GM12878 (cell line): Measurements from ENCODE around the gene VSIG8. TPM values are rescaled to one million over a fixed set of nuclear protein-coding genes. Genes with fewer than 3 reads are reported as not detected.

Experiments used
- ATAC-seq: fragments of 200-7000 bp; cut with Tn5 transposase; 3 replicates; pipeline ENCODE4 v1.9.1; 2020; ENCODE audit warnings: mild to moderate bottlenecking, moderate library complexity
- BruUV-seq: library from RNA; stranded (reverse); fragments of 400-500 nt; replicated peaks from 2 replicates; lab custom pipeline; 2021; lab: Mats Ljungman, UMichigan
- CTCF ChIA-PET: fragments of 300-600 bp; sonication (Branson Sonifier 250); formaldehyde crosslinking; extraction: SDS; loops from one replicate; lab custom pipeline; 2021; ENCODE audit warnings: inconsistent platforms; lab: Yijun Ruan, JAX
- POLR2A ChIA-PET: fragments of 350-600 bp; formaldehyde crosslinking; extraction: SDS; loops from one replicate; lab custom pipeline; 2021; ENCODE audit warnings: inconsistent platforms; lab: Charles Lee
- RAD21 ChIA-PET: fragments of 300-600 bp; sonication (Branson Sonifier 250); formaldehyde crosslinking; loops from one replicate; lab custom pipeline; 2023; ENCODE audit warnings: antibody characterized with exemption; ENCODE audit not compliant: unreplicated experiment; lab: Charles Lee
- SMC1A ChIA-PET: fragments of 300-600 bp; sonication (Branson Sonifier 250); formaldehyde crosslinking; loops from one replicate; lab custom pipeline; 2023; ENCODE audit not compliant: unreplicated experiment, uncharacterized antibody; lab: Charles Lee
- DNase-seq: peaks from one replicate; pipeline ENCODE4 v3.0.0-alpha.2; 2011; ENCODE audit warnings: low read depth, low spot score
- FAIRE-seq: peaks from 3 replicates; lab custom pipeline; 2011; peaks lifted over from hg19 to GRCh38; lab: Jason Lieb, UNC
- H2AFZ ChIP-seq: 2 replicates; pipeline ENCODE4 v1.6.0; 2011; ENCODE audit warnings: low read depth, low read length, control low read depth; ENCODE audit not compliant: control insufficient read depth
- H3K27ac ChIP-seq: 2 replicates; pipeline ENCODE4 v1.5.1; 2011; ENCODE audit warnings: control low read depth; ENCODE audit not compliant: control insufficient read depth, insufficient read depth
- H3K27me3 ChIP-seq, 2 experiments: replicated peaks in 1 of 2; 2 replicates each; pipeline versions ENCODE4 v1.6.0 to v1.6.1; 2011; ENCODE audit warnings: low read length in 1 of 2; ENCODE audit not compliant: control insufficient read depth in 2 of 2, insufficient read depth in 2 of 2
- H3K36me3 ChIP-seq, 2 experiments: 2 replicates each; pipeline ENCODE4 v1.5.1; 2011; ENCODE audit warnings: low read length in 1 of 2; ENCODE audit not compliant: control insufficient read depth in 2 of 2, insufficient read depth in 2 of 2
- H3K4me1 ChIP-seq: 2 replicates; pipeline ENCODE4 v1.6.1; 2011; ENCODE audit warnings: mild to moderate bottlenecking, low read length, moderate library complexity, mixed read lengths; ENCODE audit not compliant: control insufficient read depth, insufficient read depth
- H3K4me2 ChIP-seq: 2 replicates; pipeline ENCODE4 v1.6.0; 2011; ENCODE audit warnings: control low read depth; ENCODE audit not compliant: control insufficient read depth, insufficient read depth
- H3K4me3 ChIP-seq: fragments of 200-600 bp; sonication (generic); 2 replicates; pipeline ENCODE4 v1.5.1; 2016
- H3K79me2 ChIP-seq: 2 replicates; pipeline ENCODE4 v1.6.0; 2011; ENCODE audit warnings: low read length; ENCODE audit not compliant: control insufficient read depth, insufficient read depth
- H3K9ac ChIP-seq: 2 replicates; pipeline ENCODE4 v1.8.0; 2011; ENCODE audit warnings: low read length, control low read depth, mixed read lengths; ENCODE audit not compliant: control insufficient read depth, insufficient read depth
- H3K9me3 ChIP-seq: replicated peaks from 3 replicates; pipeline ENCODE4 v1.5.1; 2011; ENCODE audit warnings: mild to moderate bottlenecking, low read length; ENCODE audit not compliant: control insufficient read depth, insufficient read depth
- H4K20me1 ChIP-seq: 2 replicates; pipeline ENCODE4 v1.6.0; 2011; ENCODE audit not compliant: control insufficient read depth, insufficient read depth
- KDM1A ChIP-seq: fragments of 200-600 bp; sonication (generic); IDR thresholded peaks from 2 replicates; pipeline ENCODE4 v1.6.1; 2016; ENCODE audit warnings: borderline replicate concordance
- LARP7 ChIP-seq: fragments of 450-650 bp; IDR thresholded peaks from 2 replicates; pipeline ENCODE4 v1.6.1; 2017; ENCODE audit warnings: mild to moderate bottlenecking
- MEF2B ChIP-seq: fragments of 450-650 bp; IDR thresholded peaks from 2 replicates; pipeline ENCODE4 v1.6.1; 2018; ENCODE audit warnings: mild to moderate bottlenecking, moderate library complexity; ENCODE audit not compliant: partially characterized antibody, poor library complexity, severe bottlenecking
- MLLT1 ChIP-seq: fragments of 450-650 bp; IDR thresholded peaks from 2 replicates; pipeline ENCODE4 v1.6.1; 2016; ENCODE audit warnings: mild to moderate bottlenecking
- WGBS: methylation state at CpG from one replicate; pipeline ENCODE4 v1.1.6; 2016; ENCODE audit warnings: low lambda C conversion rate; ENCODE audit not compliant: insufficient replicate concordance, insufficient coverage; ENCODE audit errors: missing lambda C conversion rate; 5-methylcytosine and 5-hydroxymethylcytosine counted together
- in situ Hi-C: fragments of 300-500 bp; cut with MboI; formaldehyde crosslinking; loops from 9 replicates; pipeline ENCODE4 v1.14.3; 2018; ENCODE audit warnings: mixed read lengths
- intact Hi-C: fragments of 100-400 bp; cut with micrococcal nuclease; formaldehyde crosslinking; loops from one replicate; pipeline ENCODE4 v1.14.2; 2022; ENCODE audit not compliant: unreplicated experiment
- polyA plus RNA-seq, 11 experiments: library from polyadenylated mRNA; depleted of rRNA in 4 of 11; unstranded in 6 of 11; stranded (reverse) in 5 of 11; fragments of >200 nt; fragmentation: Nextera tagmentation in 4 of 11; fragmentation: Illumina TruSeq in 1 of 11; extraction: Ambion mirVana in 4 of 11; extraction: Trizol in 1 of 11; gene quantifications; 1 replicate in 1 of 11; 2 replicates in 10 of 11; pipeline versions ENCODE4 v1.2.1 to v1.2.3, GENCODE V29; 2011 to 2016; ENCODE audit warnings: inconsistent platforms in 2 of 11, missing spikeins in 2 of 11, low read depth in 1 of 11
- total RNA-seq, 4 experiments: library from RNA; depleted of rRNA in 3 of 4; stranded (reverse); fragments of >200 nt in 3 of 4; fragmentation: Illumina TruSeq in 1 of 4; extraction: Trizol in 1 of 4; gene quantifications; 2 replicates each; pipeline versions ENCODE4 v1.2.1 to v1.2.3, GENCODE V29; 2013 to 2021

The VSIG8 gene
- total and polyA plus RNA-seq, 10 of the 15 experiments (the other 5 are each of a cell fraction or from before 2014, with no cell fraction given), result not detected

- DNase-seq (no peak), ATAC-seq (no peak), FAIRE-seq (no peak)
- H3K4me3 ChIP-seq, result no peak overlapping the region
- POLR2A ChIA-PET, result no interaction called here
- H3K79me2 ChIP-seq, result no peaks in the 10 kb centered on the region
- CTCF ChIA-PET, result interaction anchor here (1.5 to 5.0 kb wide), 4 partner anchors 12 to 128 kb away, joined by 4 to 23 read pairs (median 7); no protein-coding TSS in a partner anchor
- TF ChIP-seq KDM1A (no peak), LARP7 (no peak), MEF2B (no peak)
- H3K4me1 ChIP-seq, result no peaks in the 10 kb centered on the region
- no peak overlapping the region for H2AFZ ChIP-seq
- H4K20me1 ChIP-seq, result no peaks in the 10 kb centered on the region
- SMC1A ChIA-PET, result interaction anchor here (1.2 to 2.7 kb wide), 5 partner anchors 11 to 498 kb away, joined by 3 to 15 read pairs (median 4); no protein-coding TSS in a partner anchor
- H3K27ac ChIP-seq, result no peak overlapping the region
- no peaks in the 10 kb centered on the region for H3K36me3 ChIP-seq
- in situ Hi-C loops (no loop called here), intact Hi-C loops (no loop called here)
- no TSS peak for BruUV-seq
- no peaks in the 10 kb centered on the region for H3K9me3 ChIP-seq
- no peak overlapping the region for H3K4me2 ChIP-seq
- no peak overlapping the region for H3K9ac ChIP-seq
- no peaks in the 10 kb centered on the region for H3K27me3 ChIP-seq
- WGBS, result 49% methylated on average over 3 of the region's 3 CpGs
- RAD21 ChIA-PET, result no interaction called here
Observed at GRCh38 chr1:159879136-159879535, 16.7 kb upstream of the VSIG8 start.

GRCh38 chr1:159877695-159878444, 15.4 kb upstream of the VSIG8 start:
- CTCF ChIA-PET, result interaction anchor here (1.8 to 5.0 kb wide), 2 partner anchors 13 to 79 kb away, joined by 4 to 23 read pairs; no protein-coding TSS in a partner anchor
- WGBS, result 62% methylated on average over 6 of the region's 6 CpGs
- no peaks in the 10 kb centered on the region for H3K36me3 ChIP-seq
- no peak overlapping the region for H3K4me2 ChIP-seq
- FAIRE-seq, result no peak
- H3K27ac ChIP-seq, result no peak overlapping the region
- H3K9me3 ChIP-seq, result no peaks in the 10 kb centered on the region
- intact Hi-C loops (no loop called here), in situ Hi-C loops (no loop called here)
- SMC1A ChIA-PET, result interaction anchor here (1.2 to 1.5 kb wide), 3 partner anchors 43 to 499 kb away, joined by 3 to 6 read pairs (median 4); no protein-coding TSS in a partner anchor
- RAD21 ChIA-PET, result no interaction called here
- no peaks in the 10 kb centered on the region for H3K4me1 ChIP-seq
- no peaks in the 10 kb centered on the region for H3K79me2 ChIP-seq
- ATAC-seq, result no peak
- POLR2A ChIA-PET, result no interaction called here
- DNase-seq, result no peak
- no peak overlapping the region for H3K4me3 ChIP-seq
- H3K27me3 ChIP-seq, result no peaks in the 10 kb centered on the region; a peak in 1 of 4 replicates
- BruUV-seq, result no TSS peak
- no peak overlapping the region for H3K9ac ChIP-seq
- no peak overlapping the region for H2AFZ ChIP-seq
- no peaks in the 10 kb centered on the region for H4K20me1 ChIP-seq
- TF ChIP-seq MLLT1, result no peak
